PC-9 (cell line): Measurements from ENCODE around the gene HEATR9. TPM values are rescaled to one million over a fixed set of nuclear protein-coding genes. Genes with fewer than 3 reads are reported as not detected.

Experiments used
- BruUV-seq: library from RNA; stranded (reverse); fragments of 400-500 nt; replicated peaks from 2 replicates; lab custom pipeline; 2021; lab: Mats Ljungman, UMichigan
- CTCF ChIA-PET: fragments of 300-600 bp; sonication (Branson Sonifier 250); formaldehyde crosslinking; loops from one replicate; lab custom pipeline; 2022; ENCODE audit warnings: antibody characterized with exemption; lab: Charles Lee
- POLR2A ChIA-PET: fragments of 300-600 bp; sonication (Branson Sonifier 250); formaldehyde crosslinking; loops from one replicate; lab custom pipeline; 2022; ENCODE audit warnings: antibody characterized with exemption; ENCODE audit not compliant: unreplicated experiment; lab: Charles Lee
- DNase-seq, 2 experiments: peaks; one replicate each; pipeline versions ENCODE4 v3.0.0 to v3.0.0-alpha.2; 2015 to 2022; ENCODE audit warnings: mixed read lengths in 1 of 2
- H2AFZ ChIP-seq: fragments of 200-600 bp; sonication (generic); 2 replicates; pipeline ENCODE4 v1.8.1; 2017; ENCODE audit warnings: antibody characterized with exemption
- H3F3A ChIP-seq: fragments of 200-600 bp; sonication (generic); 2 replicates; pipeline ENCODE4 v1.8.1; 2017; ENCODE audit warnings: antibody characterized with exemption, mild to moderate bottlenecking, low read depth; ENCODE audit not compliant: insufficient read depth
- H3K27ac ChIP-seq: fragments of 200-600 bp; sonication (generic); 2 replicates; pipeline ENCODE4 v1.6.1; 2016; ENCODE audit warnings: mixed run types
- H3K27me3 ChIP-seq: fragments of 200-600 bp; sonication (generic); 2 replicates; pipeline ENCODE4 v1.6.1; 2016; ENCODE audit warnings: low read depth, mixed run types; ENCODE audit not compliant: insufficient read depth
- H3K36me3 ChIP-seq: fragments of 200-600 bp; sonication (generic); 2 replicates; pipeline ENCODE4 v1.6.1; 2016; ENCODE audit warnings: low read depth, mixed run types
- H3K4me1 ChIP-seq: fragments of 200-600 bp; sonication (generic); replicated peaks from 2 replicates; pipeline ENCODE4 v1.6.1; 2016; ENCODE audit warnings: mixed run types; ENCODE audit not compliant: insufficient read depth
- H3K4me2 ChIP-seq: fragments of 200-600 bp; sonication (generic); 2 replicates; pipeline ENCODE4 v1.6.1; 2017; ENCODE audit warnings: mixed run types
- H3K4me3 ChIP-seq: fragments of 200-600 bp; sonication (generic); 2 replicates; pipeline ENCODE4 v1.6.1; 2016; ENCODE audit warnings: mixed run types
- H3K79me2 ChIP-seq: fragments of 200-600 bp; sonication (generic); 2 replicates; pipeline ENCODE4 v1.6.1; 2017; ENCODE audit warnings: low read depth, mixed run types
- H3K9me2 ChIP-seq: fragments of 200-600 bp; sonication (generic); 2 replicates; pipeline ENCODE4 v1.8.1; 2017; ENCODE audit warnings: mild to moderate bottlenecking; ENCODE audit not compliant: insufficient read depth
- H3K9me3 ChIP-seq: fragments of 200-600 bp; sonication (generic); 2 replicates; pipeline ENCODE4 v1.8.1; 2016; ENCODE audit warnings: low read depth; ENCODE audit not compliant: insufficient read depth
- H4K20me1 ChIP-seq: fragments of 200-600 bp; sonication (generic); 2 replicates; pipeline ENCODE4 v1.8.1; 2017; ENCODE audit not compliant: insufficient read depth
- EZH2 ChIP-seq: fragments of 200-600 bp; sonication (generic); IDR thresholded peaks from 2 replicates; pipeline ENCODE4 v1.8.0; 2017; ENCODE audit warnings: antibody characterized with exemption, low read depth
- intact Hi-C: fragments of 100-400 bp; cut with micrococcal nuclease; formaldehyde crosslinking; loops from one replicate; pipeline ENCODE4 v1.10.0; 2022; ENCODE audit not compliant: unreplicated experiment
- total RNA-seq: library from RNA; stranded (reverse); gene quantifications from 2 replicates; pipeline ENCODE4 v1.2.3, GENCODE V29; 2021
- TF ChIP-seq, protein P1 (sequence below): fragments of 200-600 bp; sonication (generic); conservative IDR thresholded peaks from 2 replicates; pipeline ENCODE4 v1.6.1; 2017; ENCODE audit warnings: mixed run types, antibody characterized with exemption, mild to moderate bottlenecking, moderate library complexity

The HEATR9 gene
- total RNA-seq, 1 experiment from 2014 or later, result not detected

DNA sequence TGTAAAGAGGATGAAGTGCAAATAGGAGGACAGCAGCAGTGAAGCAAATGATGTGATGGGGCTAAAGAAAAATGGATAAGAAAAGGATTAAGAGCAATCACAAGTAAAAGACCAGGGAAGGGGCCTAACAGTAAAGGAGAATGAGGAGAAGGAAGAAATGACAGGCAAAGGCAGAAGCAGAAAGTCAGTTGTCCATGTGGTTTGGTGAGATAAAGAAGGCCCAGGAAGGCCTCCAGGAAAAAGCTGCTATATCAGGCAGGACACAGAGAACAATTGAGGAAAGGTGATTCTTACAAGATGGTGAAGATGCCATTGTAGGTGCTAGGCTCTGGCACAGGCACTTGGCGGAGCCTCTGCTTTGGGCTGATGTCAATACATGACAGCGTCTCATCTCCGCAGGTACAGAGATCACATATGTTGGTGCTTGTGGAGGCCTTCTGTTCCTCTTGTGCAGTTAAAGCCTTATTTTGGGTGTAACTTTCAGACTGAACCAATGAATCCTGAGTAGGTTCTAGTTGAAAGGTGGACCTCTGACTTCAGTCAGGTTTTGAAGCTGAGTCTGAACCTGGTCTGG, 43.7 kb upstream of the HEATR9 start:
- Histone ChIP-seq H3K27me3 (peaks cover 24% of the 10 kb centered on the region), H3K79me2 (no peaks in the 10 kb centered on the region), H3K9me2 (no peaks in the 10 kb centered on the region), H3K4me1 (no peaks in the 10 kb centered on the region), H2AFZ (no peak overlapping the region), H3K27ac (no peak overlapping the region), H4K20me1 (no peaks in the 10 kb centered on the region), H3K4me2 (no peak overlapping the region), H3K9me3 (no peaks in the 10 kb centered on the region), H3F3A (no peaks in the 10 kb centered on the region), H3K4me3 (no peak overlapping the region), H3K36me3 (no peaks in the 10 kb centered on the region)
- TF ChIP-seq EZH2, result no peak
- TF ChIP-seq, protein P1, sequence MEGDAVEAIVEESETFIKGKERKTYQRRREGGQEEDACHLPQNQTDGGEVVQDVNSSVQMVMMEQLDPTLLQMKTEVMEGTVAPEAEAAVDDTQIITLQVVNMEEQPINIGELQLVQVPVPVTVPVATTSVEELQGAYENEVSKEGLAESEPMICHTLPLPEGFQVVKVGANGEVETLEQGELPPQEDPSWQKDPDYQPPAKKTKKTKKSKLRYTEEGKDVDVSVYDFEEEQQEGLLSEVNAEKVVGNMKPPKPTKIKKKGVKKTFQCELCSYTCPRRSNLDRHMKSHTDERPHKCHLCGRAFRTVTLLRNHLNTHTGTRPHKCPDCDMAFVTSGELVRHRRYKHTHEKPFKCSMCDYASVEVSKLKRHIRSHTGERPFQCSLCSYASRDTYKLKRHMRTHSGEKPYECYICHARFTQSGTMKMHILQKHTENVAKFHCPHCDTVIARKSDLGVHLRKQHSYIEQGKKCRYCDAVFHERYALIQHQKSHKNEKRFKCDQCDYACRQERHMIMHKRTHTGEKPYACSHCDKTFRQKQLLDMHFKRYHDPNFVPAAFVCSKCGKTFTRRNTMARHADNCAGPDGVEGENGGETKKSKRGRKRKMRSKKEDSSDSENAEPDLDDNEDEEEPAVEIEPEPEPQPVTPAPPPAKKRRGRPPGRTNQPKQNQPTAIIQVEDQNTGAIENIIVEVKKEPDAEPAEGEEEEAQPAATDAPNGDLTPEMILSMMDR, result no peak
- intact Hi-C loops, result no loop called here
- CTCF ChIA-PET, result no interaction called here
- POLR2A ChIA-PET, result interaction anchor here (0.6 kb wide), 1 partner anchor 14 kb away, joined by 4 read pairs; no protein-coding TSS in a partner anchor
- DNase-seq, result no peak
- no TSS peak for BruUV-seq

DNA sequence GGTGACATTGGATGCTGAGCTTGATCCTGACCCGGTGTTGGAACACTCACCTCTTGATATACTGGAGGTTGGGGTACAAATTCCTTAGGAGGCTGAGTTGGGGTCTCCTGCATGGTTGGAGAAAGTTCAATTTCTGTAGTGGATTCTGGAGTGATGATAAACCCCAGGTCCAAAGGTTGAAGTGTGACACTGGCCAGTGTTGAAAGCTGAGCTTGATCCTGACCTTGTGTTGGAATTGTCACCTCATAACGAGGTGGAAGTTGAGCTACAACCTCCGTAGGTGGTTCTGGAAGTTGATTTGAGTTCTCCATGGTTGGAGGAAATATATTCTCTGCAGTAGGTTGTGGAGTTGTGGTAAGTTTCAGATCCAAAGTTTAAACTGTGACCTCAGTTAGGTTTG, 40.7 kb upstream of the HEATR9 start:
- CTCF ChIA-PET, result no interaction called here

DNA sequence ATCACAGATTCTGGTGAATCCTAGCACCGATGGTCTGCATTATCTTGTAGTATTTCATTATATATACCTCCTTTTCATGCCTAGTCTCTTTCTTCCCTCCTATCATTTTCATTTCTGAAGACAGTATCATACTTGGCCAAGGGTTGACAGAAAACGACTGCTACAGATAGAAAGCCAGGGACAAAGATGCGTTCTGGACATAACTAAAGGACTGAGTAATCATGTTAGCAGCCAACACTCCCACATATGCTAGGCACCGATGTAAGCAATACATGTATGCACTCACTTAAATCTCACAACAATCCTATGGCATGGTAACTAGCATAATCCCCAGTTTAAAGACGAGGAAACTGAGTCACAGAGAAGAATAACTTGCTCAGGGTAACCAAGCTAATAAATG, 39.0 kb upstream of the HEATR9 start:
- no peaks in the 10 kb centered on the region for H3K36me3 ChIP-seq
- H4K20me1 ChIP-seq, result no peaks in the 10 kb centered on the region
- DNase-seq, result no peak
- no peaks in the 10 kb centered on the region for H3K79me2 ChIP-seq
- intact Hi-C loops, result no loop called here
- CTCF ChIA-PET, result no interaction called here
- no peak overlapping the region for H2AFZ ChIP-seq
- no TSS peak for BruUV-seq
- POLR2A ChIA-PET, result no interaction called here
- no peaks in the 10 kb centered on the region for H3F3A ChIP-seq
- no peaks in the 10 kb centered on the region for H3K9me2 ChIP-seq
- no peak overlapping the region for H3K4me3 ChIP-seq
- H3K27ac ChIP-seq, result no peak overlapping the region
- H3K27me3 ChIP-seq, result peaks cover 19% of the 10 kb centered on the region
- TF ChIP-seq, protein P1, result no peak
- TF ChIP-seq EZH2, result no peak
- H3K4me2 ChIP-seq, result no peak overlapping the region
- H3K4me1 ChIP-seq, result no peaks in the 10 kb centered on the region
- H3K9me3 ChIP-seq, result no peaks in the 10 kb centered on the region

More for the DNA sequence above, 40.7 kb upstream of the HEATR9 start:
- peaks cover 23% of the 10 kb centered on the region for H3K27me3 ChIP-seq
- no peak overlapping the region for H3K4me3 ChIP-seq
- no TSS peak for BruUV-seq
- no peaks in the 10 kb centered on the region for H3K79me2 ChIP-seq
- H3K27ac ChIP-seq, result no peak overlapping the region
- POLR2A ChIA-PET, result no interaction called here
- H4K20me1 ChIP-seq, result no peaks in the 10 kb centered on the region
- no peaks in the 10 kb centered on the region for H3K36me3 ChIP-seq
- H3K4me2 ChIP-seq, result no peak overlapping the region
- H3F3A ChIP-seq, result no peaks in the 10 kb centered on the region
- no peak overlapping the region for H2AFZ ChIP-seq
- intact Hi-C loops, result no loop called here
- DNase-seq, result no peak
- TF ChIP-seq, protein P1, result no peak
- no peak for TF ChIP-seq EZH2
- H3K9me3 ChIP-seq, result no peaks in the 10 kb centered on the region
- H3K4me1 ChIP-seq, result no peaks in the 10 kb centered on the region
- H3K9me2 ChIP-seq, result no peaks in the 10 kb centered on the region
